ENCODE results near the gene ZNF641. TPM values are rescaled to one million over a fixed set of nuclear protein-coding genes. Genes with fewer than 3 reads are reported as not detected.
"Not testable (repeated sequence)": the region's sequence is repeated elsewhere in the genome, so short reads cannot be mapped to it uniquely, and the experiment has no call there.

The ZNF641 gene
- total RNA-seq, 1 donor from 2014 or later, result 0.99 TPM

GRCh38 chr12:48334808-48335207 lies 15.9 kb downstream of the ZNF641 start:
- DNase-seq (ENCODE audit: low read depth in 2 of 2), result no peak

- not testable (repeated sequence) for DNase-seq (ENCODE audit: low read depth in 2 of 2)
These were observed 17.0 kb downstream of the ZNF641 start for GRCh38 chr12:48333680-48334079.

GRCh38 chr12:48331399-48331798 lies 19.3 kb downstream of the ZNF641 start:
- DNase-seq (ENCODE audit: low read depth in 2 of 2), result no peak

GRCh38 chr12:48329199-48329939 lies 21.4 kb downstream of the ZNF641 start:
- DNase-seq (ENCODE audit: low read depth in 2 of 2), result no peak

GRCh38 chr12:48316491-48316890 lies 34.2 kb downstream of the ZNF641 start:
- DNase-seq (ENCODE audit: low read depth in 2 of 2), result no peak

GRCh38 chr12:48311313-48311712 lies 39.4 kb downstream of the ZNF641 start:
- no peak for DNase-seq (ENCODE audit: low read depth in 2 of 2)

- DNase-seq (ENCODE audit: low read depth in 2 of 2), result no peak
These were observed 43.5 kb downstream of the ZNF641 start for GRCh38 chr12:48307269-48307668.

- no peak for DNase-seq (ENCODE audit: low read depth in 2 of 2)
These were observed 45.5 kb downstream of the ZNF641 start for GRCh38 chr12:48305190-48305589.

GRCh38 chr12:48302161-48302911 lies 48.4 kb downstream of the ZNF641 start:
- DNase-seq (ENCODE audit: low read depth in 2 of 2), result no peak

GRCh38 chr12:48300774-48301173 lies 49.9 kb downstream of the ZNF641 start:
- no peak for DNase-seq (ENCODE audit: low read depth in 2 of 2)

- DNase-seq (ENCODE audit: low read depth in 2 of 2), result peak; percentile 2 to 41
These were observed 54.0 kb downstream of the ZNF641 start for GRCh38 chr12:48296586-48297282.

GRCh38 chr12:48292040-48292439 lies 58.7 kb downstream of the ZNF641 start:
- DNase-seq (ENCODE audit: low read depth in 2 of 2), result no peak

- DNase-seq (ENCODE audit: low read depth in 2 of 2), result no peak
These were observed 59.2 kb downstream of the ZNF641 start for GRCh38 chr12:48291511-48291910.

GRCh38 chr12:48288387-48289268 lies 62.1 kb downstream of the ZNF641 start:
- no peak for DNase-seq (ENCODE audit: low read depth in 2 of 2)

Other genes starting within 250 kb of the ZNF641 start
- gene SENP1, start 244.8 kb downstream of the ZNF641 start, total RNA-seq, result 8.3 and 8.9 TPM in 2 replicates
- 30.4 and 38.6 TPM in 2 replicates for gene PFKM, start 231.6 kb downstream of the ZNF641 start, total RNA-seq
- 11.1 and 16.7 TPM in 2 replicates for gene ASB8, start 193.4 kb downstream of the ZNF641 start, total RNA-seq
- not detected in 2 replicates for gene CCDC184, start 167.3 kb downstream of the ZNF641 start, total RNA-seq
- gene OR10AD1, start 147.6 kb downstream of the ZNF641 start, total RNA-seq, result not detected in 2 replicates
- not detected in 2 replicates for gene ANP32D, start 121.6 kb upstream of the ZNF641 start, total RNA-seq
- not detected in 2 replicates for gene C12orf54, start 131.6 kb upstream of the ZNF641 start, total RNA-seq
- not detected in 2 replicates for gene OR8S1, start 174.7 kb upstream of the ZNF641 start, total RNA-seq
- gene LALBA, start 219.1 kb upstream of the ZNF641 start, total RNA-seq, result not detected in 2 replicates

Measured in lung microvascular endothelial cell (primary cell).